ENCODE results near the gene CSHL1. TPM values are rescaled to one million over a fixed set of nuclear protein-coding genes. Genes with fewer than 3 reads are reported as not detected.

Gene CSHL1
- polyA plus RNA-seq, 1 donor from 2014 or later, result not detected

- Histone ChIP-seq H3K36me3 (ENCODE audit: insufficient read depth, low read length) (no peaks in the 10 kb centered on the region), H2AFZ (ENCODE audit: low read depth, low read length) (no peak overlapping the region), H3K27ac (ENCODE audit: low read length) (no peak overlapping the region), H4K20me1 (ENCODE audit: insufficient read depth) (no peaks in the 10 kb centered on the region), H3F3A (ENCODE audit: insufficient read depth, low read length, poor library complexity, severe bottlenecking) (no peaks in the 10 kb centered on the region), H3K9me2 (ENCODE audit: insufficient read depth, low read length) (no peaks in the 10 kb centered on the region), H3K9me3 (ENCODE audit: low read length) (no peaks in the 10 kb centered on the region), H3K9ac (ENCODE audit: low read length) (no peak overlapping the region), H3K27me3 (ENCODE audit: insufficient read depth, low read depth, low read length) (no peaks in the 10 kb centered on the region), H3K4me3 (ENCODE audit: low read length) (no peak overlapping the region), H3K4me2 (ENCODE audit: low read length) (no peak overlapping the region), H3K79me2 (replicated peaks; ENCODE audit: insufficient read depth, low read length) (no peaks in the 10 kb centered on the region)
- TF ChIP-seq REST (IDR thresholded peaks at IDR 0.05; ENCODE audit: borderline replicate concordance) (no peak), SMC3 (conservative IDR thresholded peaks at IDR 0.05; ENCODE audit: poor library complexity) (no peak), POLR2AphosphoS5 (IDR thresholded peaks at IDR 0.05) (no peak), EP300 (conservative IDR thresholded peaks at IDR 0.05; ENCODE audit: poor library complexity, severe bottlenecking) (no peak), RAD21 (conservative IDR thresholded peaks at IDR 0.05) (no peak), MXI1 (conservative IDR thresholded peaks at IDR 0.05; ENCODE audit: poor library complexity, severe bottlenecking) (no peak), EZH2 (IDR thresholded peaks at IDR 0.05; ENCODE audit: borderline replicate concordance, insufficient read depth, low read length, poor library complexity, severe bottlenecking) (no peak), CTCF (IDR thresholded peaks at IDR 0.05; ENCODE audit: poor library complexity, severe bottlenecking) (no peak), TAF1 (IDR thresholded peaks at IDR 0.05; ENCODE audit: low read depth) (no peak)
Observed at GRCh38 chr17:63934183-63935112, 23.4 kb upstream of the CSHL1 start.

GRCh38 chr17:63933598-63933997 lies 22.5 kb upstream of the CSHL1 start:
- Histone ChIP-seq H3K9me3 (ENCODE audit: low read length) (no peaks in the 10 kb centered on the region), H3K9me2 (ENCODE audit: insufficient read depth, low read length) (no peaks in the 10 kb centered on the region), H3K9ac (ENCODE audit: low read length) (no peak overlapping the region), H3K27ac (ENCODE audit: low read length) (no peak overlapping the region), H3K36me3 (ENCODE audit: insufficient read depth, low read length) (no peaks in the 10 kb centered on the region), H4K20me1 (ENCODE audit: insufficient read depth) (no peaks in the 10 kb centered on the region), H3K27me3 (ENCODE audit: insufficient read depth, low read depth, low read length) (no peaks in the 10 kb centered on the region), H3K79me2 (replicated peaks; ENCODE audit: insufficient read depth, low read length) (no peaks in the 10 kb centered on the region), H3F3A (ENCODE audit: insufficient read depth, low read length, poor library complexity, severe bottlenecking) (no peaks in the 10 kb centered on the region), H3K4me3 (ENCODE audit: low read length) (no peak overlapping the region), H3K4me2 (ENCODE audit: low read length) (no peak overlapping the region), H2AFZ (ENCODE audit: low read depth, low read length) (no peak overlapping the region)
- TF ChIP-seq REST (IDR thresholded peaks at IDR 0.05; ENCODE audit: borderline replicate concordance) (no peak), TAF1 (IDR thresholded peaks at IDR 0.05; ENCODE audit: low read depth) (no peak), RAD21 (conservative IDR thresholded peaks at IDR 0.05) (no peak)
